Measurements from ENCODE around the gene RAF1.
"Not testable (repeated sequence)": the region's sequence is repeated elsewhere in the genome, so short reads cannot be mapped to it uniquely, and the experiment has no call there.

RAF1 gene

GRCh38 chr3:12644331-12644937, 19.5 kb downstream of the RAF1 start:
- POLR2A ChIA-PET (ENCODE audit: low non-redundant PET) = no interaction called here
- CTCF ChIA-PET = no interaction called here
- no peak for DNase-seq (ENCODE audit: low spot score)
- H3K27ac ChIP-seq = peak overlapping the region; percentile 31; the same call in 1 of the 2 replicates
- TF ChIP-seq, protein P1, sequence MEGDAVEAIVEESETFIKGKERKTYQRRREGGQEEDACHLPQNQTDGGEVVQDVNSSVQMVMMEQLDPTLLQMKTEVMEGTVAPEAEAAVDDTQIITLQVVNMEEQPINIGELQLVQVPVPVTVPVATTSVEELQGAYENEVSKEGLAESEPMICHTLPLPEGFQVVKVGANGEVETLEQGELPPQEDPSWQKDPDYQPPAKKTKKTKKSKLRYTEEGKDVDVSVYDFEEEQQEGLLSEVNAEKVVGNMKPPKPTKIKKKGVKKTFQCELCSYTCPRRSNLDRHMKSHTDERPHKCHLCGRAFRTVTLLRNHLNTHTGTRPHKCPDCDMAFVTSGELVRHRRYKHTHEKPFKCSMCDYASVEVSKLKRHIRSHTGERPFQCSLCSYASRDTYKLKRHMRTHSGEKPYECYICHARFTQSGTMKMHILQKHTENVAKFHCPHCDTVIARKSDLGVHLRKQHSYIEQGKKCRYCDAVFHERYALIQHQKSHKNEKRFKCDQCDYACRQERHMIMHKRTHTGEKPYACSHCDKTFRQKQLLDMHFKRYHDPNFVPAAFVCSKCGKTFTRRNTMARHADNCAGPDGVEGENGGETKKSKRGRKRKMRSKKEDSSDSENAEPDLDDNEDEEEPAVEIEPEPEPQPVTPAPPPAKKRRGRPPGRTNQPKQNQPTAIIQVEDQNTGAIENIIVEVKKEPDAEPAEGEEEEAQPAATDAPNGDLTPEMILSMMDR (conservative IDR thresholded peaks at IDR 0.05; ENCODE audit: low read depth) = no peak

GRCh38 chr3:12643724-12644123, 20.2 kb downstream of the RAF1 start:
- ChIA-PET POLR2A (ENCODE audit: low non-redundant PET) (no interaction called here), CTCF (no interaction called here)
- no peak overlapping the region for H3K27ac ChIP-seq
- TF ChIP-seq, protein P1 (conservative IDR thresholded peaks at IDR 0.05; ENCODE audit: low read depth) = no peak
- no peak for DNase-seq (ENCODE audit: low spot score)

DNA sequence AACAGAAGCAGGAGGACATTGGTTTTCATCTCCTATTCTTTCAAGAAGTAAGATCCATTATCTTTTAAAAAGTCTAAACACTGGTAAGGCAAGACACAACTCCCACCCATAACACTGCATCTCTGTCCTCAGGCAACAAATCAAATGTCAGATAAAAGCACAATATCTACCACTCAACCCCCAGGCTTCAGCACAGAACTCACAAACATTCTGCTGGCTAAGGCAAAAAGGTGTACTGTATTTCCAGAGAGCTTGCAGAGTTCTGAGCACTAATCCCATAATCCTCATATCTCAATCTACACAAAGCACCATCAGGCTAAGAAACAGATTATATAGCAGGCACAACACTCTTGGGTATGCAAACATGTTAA, 20.9 kb downstream of the RAF1 start:
- H3K27ac ChIP-seq = no peak overlapping the region
- TF ChIP-seq, protein P1 (conservative IDR thresholded peaks at IDR 0.05; ENCODE audit: low read depth) = no peak
- ChIA-PET CTCF (no interaction called here), POLR2A (ENCODE audit: low non-redundant PET) (no interaction called here)
- no peak for DNase-seq (ENCODE audit: low spot score)

DNA sequence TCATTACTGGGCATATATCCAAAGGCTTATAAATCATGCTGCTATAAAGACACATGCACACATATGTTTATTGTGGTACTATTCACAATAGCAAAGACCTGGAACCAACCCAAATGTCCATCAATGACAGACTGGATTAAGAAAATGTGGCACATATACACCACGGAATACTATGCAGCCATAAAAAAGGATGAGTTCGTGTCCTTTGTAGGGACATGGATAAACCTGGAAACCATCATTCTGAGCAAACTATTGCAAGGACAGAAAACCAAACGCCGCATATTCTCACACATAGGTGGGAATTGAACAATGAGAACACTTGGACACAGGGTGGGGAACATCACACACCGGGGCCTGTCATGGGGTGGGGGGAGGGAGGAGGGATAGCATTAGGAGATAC, 23.1 kb downstream of the RAF1 start:
- DNase-seq (ENCODE audit: low spot score); POLR2A ChIA-PET (ENCODE audit: low non-redundant PET); CTCF ChIA-PET; H3K27ac ChIP-seq: not testable (repeated sequence)

GRCh38 chr3:12638105-12638504, 25.8 kb downstream of the RAF1 start:
- no peak for DNase-seq (ENCODE audit: low spot score)
- no peak overlapping the region for H3K27ac ChIP-seq
- CTCF ChIA-PET = no interaction called here
- POLR2A ChIA-PET (ENCODE audit: low non-redundant PET) = no interaction called here
- TF ChIP-seq, protein P1 (conservative IDR thresholded peaks at IDR 0.05; ENCODE audit: low read depth) = no peak

DNA sequence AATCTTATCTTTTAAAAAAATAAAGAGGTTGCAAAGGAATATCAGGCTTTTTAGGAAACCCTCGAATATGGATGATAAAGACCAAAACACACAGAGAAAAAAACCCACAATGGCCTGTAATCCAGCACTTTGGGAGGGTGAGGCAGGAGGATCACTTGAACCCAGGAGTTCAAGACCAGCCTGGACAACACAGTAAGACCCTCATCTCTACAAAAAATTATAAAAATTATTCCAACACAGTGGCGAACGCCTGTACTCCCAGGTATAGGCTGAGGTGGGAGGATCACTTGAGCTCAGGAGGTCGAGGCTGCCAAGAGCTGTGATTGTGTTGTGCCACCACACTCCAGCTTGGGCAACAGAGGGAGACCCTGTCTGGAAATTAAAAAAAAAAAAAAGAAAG, 30.8 kb downstream of the RAF1 start:
- TF ChIP-seq, protein P1 (conservative IDR thresholded peaks at IDR 0.05; ENCODE audit: low read depth) = no peak
- CTCF ChIA-PET = no interaction called here
- POLR2A ChIA-PET (ENCODE audit: low non-redundant PET) = no interaction called here

GRCh38 chr3:12632523-12632922, 31.4 kb downstream of the RAF1 start:
- CTCF ChIA-PET = no interaction called here
- H3K27ac ChIP-seq = no peak overlapping the region
- DNase-seq (ENCODE audit: low spot score) = no peak
- TF ChIP-seq, protein P1 (conservative IDR thresholded peaks at IDR 0.05; ENCODE audit: low read depth) = no peak
- POLR2A ChIA-PET (ENCODE audit: low non-redundant PET) = no interaction called here

More for the DNA sequence above, 30.8 kb downstream of the RAF1 start:
- no peak for DNase-seq (ENCODE audit: low spot score)
- H3K27ac ChIP-seq = no peak overlapping the region

- CTCF ChIA-PET = not testable (repeated sequence)
Measured at GRCh38 chr3:12630843-12631242, 33.1 kb downstream of the RAF1 start.

More at GRCh38 chr3:12630843-12631242, 33.1 kb downstream of the RAF1 start:
- H3K27ac ChIP-seq; POLR2A ChIA-PET (ENCODE audit: low non-redundant PET); DNase-seq (ENCODE audit: low spot score): not testable (repeated sequence)

All from RWPE1 (cell line).